T-helper 1 cell treated with Interleukin-12 subunit alpha and Interleukin-12 subunit beta and Interleukin-4 antibody, amounts not matched to agents 30 μg/mL and 1 μg/mL, for 36 hours (primary cell): Measurements from ENCODE around the gene ETV2.
A peak's percentile ranks its signal among the peaks of the same experiment; 100 is the strongest.

Experiments used
- H3K27ac Mint-ChIP-seq: one replicate; pipeline ENCODE4 v1.8.0; 2021; ENCODE audit warnings: mild to moderate bottlenecking, mixed read lengths
- H3K27me3 Mint-ChIP-seq: one replicate; pipeline ENCODE4 v1.8.0; 2021; ENCODE audit warnings: low read depth, mixed read lengths
- H3K36me3 Mint-ChIP-seq: one replicate; pipeline ENCODE4 v1.8.0; 2021; ENCODE audit warnings: low read depth, mixed read lengths
- H3K4me1 Mint-ChIP-seq: one replicate; pipeline ENCODE4 v1.8.0; 2021; ENCODE audit warnings: low read depth, mixed read lengths
- H3K4me3 Mint-ChIP-seq: one replicate; pipeline ENCODE4 v1.8.0; 2021; ENCODE audit warnings: mild to moderate bottlenecking, moderate library complexity, mixed read lengths
- H3K9me3 Mint-ChIP-seq: one replicate; pipeline ENCODE4 v1.8.0; 2021; ENCODE audit warnings: mixed read lengths

ETV2 gene

GRCh38 chr19:35693835-35694599, 52.5 kb downstream of the ETV2 start:
- no peak overlapping the region for H3K4me3 Mint-ChIP-seq
- no peaks in the 10 kb centered on the region for H3K27me3 Mint-ChIP-seq
- H3K36me3 Mint-ChIP-seq, result no peaks in the 10 kb centered on the region
- peaks cover 17% of the 10 kb centered on the region for H3K4me1 Mint-ChIP-seq
- no peaks in the 10 kb centered on the region for H3K9me3 Mint-ChIP-seq
- H3K27ac Mint-ChIP-seq, result peak overlapping the region; percentile 62
